ENCODE data around the gene BRD1.
A peak's percentile ranks its signal among the peaks of the same experiment; 100 is the strongest.
"Not testable (repeated sequence)": the region's sequence is repeated elsewhere in the genome, so short reads cannot be mapped to it uniquely, and the experiment has no call there.

BRD1 gene

GRCh38 chr22:49767355-49768062 is 60.2 kb downstream of the BRD1 start:
- peak; percentile 7 for DNase-seq

GRCh38 chr22:49765951-49766350 is 61.7 kb downstream of the BRD1 start:
- DNase-seq: no peak

- no peak for DNase-seq
These were observed 62.4 kb downstream of the BRD1 start for GRCh38 chr22:49765091-49765771.

- no peak for DNase-seq
These were observed 63.5 kb downstream of the BRD1 start for GRCh38 chr22:49764127-49764581.

GRCh38 chr22:49763696-49764095 is 64.0 kb downstream of the BRD1 start:
- DNase-seq: no peak

GRCh38 chr22:49763138-49763537 is 64.5 kb downstream of the BRD1 start:
- no peak for DNase-seq

- DNase-seq: not testable (repeated sequence)
These were observed 65.1 kb downstream of the BRD1 start for GRCh38 chr22:49762571-49762970.

GRCh38 chr22:49761836-49762235 is 65.8 kb downstream of the BRD1 start:
- no peak for DNase-seq

- no peak for DNase-seq
These were observed 66.8 kb downstream of the BRD1 start for GRCh38 chr22:49760630-49761571.

GRCh38 chr22:49760280-49760629 is 67.4 kb downstream of the BRD1 start:
- no peak for DNase-seq

- DNase-seq: no peak
These were observed 71.0 kb downstream of the BRD1 start for GRCh38 chr22:49756676-49757075.

GRCh38 chr22:49756201-49756600 is 71.5 kb downstream of the BRD1 start:
- no peak for DNase-seq

- no peak for DNase-seq
These were observed 72.1 kb downstream of the BRD1 start for GRCh38 chr22:49755631-49756001.

GRCh38 chr22:49754696-49755630 is 72.7 kb downstream of the BRD1 start:
- DNase-seq: no peak

GRCh38 chr22:49753961-49754695 is 73.5 kb downstream of the BRD1 start:
- DNase-seq: no peak

GRCh38 chr22:49753276-49753890 is 74.3 kb downstream of the BRD1 start:
- no peak for DNase-seq

- no peak for DNase-seq
These were observed 75.0 kb downstream of the BRD1 start for GRCh38 chr22:49752598-49753091.

GRCh38 chr22:49751966-49752597 is 75.6 kb downstream of the BRD1 start:
- no peak for DNase-seq

- no peak for DNase-seq
These were observed 76.2 kb downstream of the BRD1 start for GRCh38 chr22:49751318-49751965.
